Thoracic aorta (tissue), 2 donors: ENCODE measurements around the gene MICAL2. TPM values are rescaled to one million over a fixed set of nuclear protein-coding genes. Genes with fewer than 3 reads are reported as not detected.

Source experiments
- ATAC-seq: fragments of 150-250 bp; one replicate; pipeline ENCODE4 v1.8.0; 2017; ENCODE audit warnings: low read depth; ENCODE audit not compliant: insufficient number of reproducible peaks, low FRiP score
- DNase-seq: peaks from one replicate; pipeline ENCODE4 v3.0.0-alpha.2; 2020; ENCODE audit warnings: low spot score
- H3K27ac ChIP-seq, 2 donors: fragments of 200-600 bp; sonication (generic); 1 replicate in 1 of 2; 2 replicates in 1 of 2; pipeline ENCODE4 v1.5.1; 2016; ENCODE audit warnings: mild to moderate bottlenecking in 2 of 2, moderate library complexity in 2 of 2
- H3K27me3 ChIP-seq: fragments of 200-600 bp; sonication (generic); replicated peaks from 2 replicates; pipeline ENCODE4 v1.6.0; 2016; ENCODE audit warnings: mild to moderate bottlenecking; ENCODE audit not compliant: insufficient read depth
- H3K36me3 ChIP-seq: fragments of 200-600 bp; sonication (generic); one replicate; pipeline ENCODE4 v1.5.1; 2016
- H3K4me1 ChIP-seq, 2 donors: fragments of 200-600 bp; sonication (generic); 1 replicate in 1 of 2; 2 replicates in 1 of 2; pipeline versions ENCODE4 v1.5.1 to v1.6.0; 2016; ENCODE audit warnings: low read depth in 2 of 2, mild to moderate bottlenecking in 1 of 2; ENCODE audit not compliant: control insufficient read depth in 1 of 2
- H3K4me3 ChIP-seq: fragments of 200-600 bp; sonication (generic); 2 replicates; pipeline ENCODE4 v1.5.1; 2016; ENCODE audit warnings: mild to moderate bottlenecking
- H3K9me3 ChIP-seq: fragments of 200-600 bp; sonication (generic); 2 replicates; pipeline ENCODE4 v1.5.1; 2016
- CTCF ChIP-seq: fragments of 200-600 bp; sonication (generic); IDR thresholded peaks from one replicate; pipeline ENCODE4 v1.5.1; 2019; ENCODE audit warnings: antibody characterized with exemption
- total RNA-seq, 2 donors: library from RNA; depleted of rRNA; stranded (reverse); fragments of >200 nt; gene quantifications; one replicate each; pipeline versions ENCODE4 v1.1.0 to v1.2.3, GENCODE V29; 2016

MICAL2 gene
- total RNA-seq, 2 donors from 2014 or later, result 791 to 989 TPM

GRCh38 chr11:12232160-12232559 is 121.8 kb downstream of the MICAL2 start:
- Histone ChIP-seq H3K27ac (peak overlapping the region; percentile 95 to 98), H3K4me1 (peaks cover 37 to 93% of the 10 kb centered on the region in 2 donors), H3K36me3 (peaks cover 54% of the 10 kb centered on the region), H3K27me3 (no peaks in the 10 kb centered on the region), H3K4me3 (no peak overlapping the region), H3K9me3 (no peaks in the 10 kb centered on the region)
- DNase-seq, result no peak
- TF ChIP-seq CTCF, result no peak
- ATAC-seq, result no peak

GRCh38 chr11:12232817-12233601 is 122.6 kb downstream of the MICAL2 start:
- Histone ChIP-seq H3K9me3 (no peaks in the 10 kb centered on the region), H3K27me3 (no peaks in the 10 kb centered on the region), H3K4me1 (peaks cover 37 to 97% of the 10 kb centered on the region in 2 donors), H3K4me3 (no peak overlapping the region), H3K27ac (peak overlapping the region; percentile 95 to 98), H3K36me3 (peaks cover 46% of the 10 kb centered on the region)
- no peak for TF ChIP-seq CTCF
- DNase-seq (no peak), ATAC-seq (no peak)

- peaks cover 40% of the 10 kb centered on the region for H3K36me3 ChIP-seq
- DNase-seq (no peak), ATAC-seq (no peak)
- no peaks in the 10 kb centered on the region for H3K27me3 ChIP-seq
- TF ChIP-seq CTCF, result no peak
- H3K27ac ChIP-seq, result peak overlapping the region; percentile 95 to 98
- H3K4me1 ChIP-seq, result peaks cover 37 to 97% of the 10 kb centered on the region in 2 donors
- H3K4me3 ChIP-seq, result no peak overlapping the region
- H3K9me3 ChIP-seq, result no peaks in the 10 kb centered on the region
Observed at GRCh38 chr11:12233602-12233925, 123.2 kb downstream of the MICAL2 start.

GRCh38 chr11:12234221-12234620 is 123.8 kb downstream of the MICAL2 start:
- ATAC-seq (peak; percentile 51), DNase-seq (peak; percentile 44)
- Histone ChIP-seq H3K36me3 (peaks cover 38% of the 10 kb centered on the region), H3K27me3 (no peaks in the 10 kb centered on the region), H3K4me1 (peaks cover 42 to 97% of the 10 kb centered on the region in 2 donors), H3K4me3 (peak overlapping the region; percentile 12), H3K27ac (peak overlapping the region; percentile 95 to 98), H3K9me3 (no peaks in the 10 kb centered on the region)
- no peak for TF ChIP-seq CTCF

GRCh38 chr11:12235080-12235479 is 124.7 kb downstream of the MICAL2 start:
- H3K27ac ChIP-seq, result peak overlapping the region; percentile 95 to 98
- DNase-seq, result no peak
- H3K4me3 ChIP-seq, result no peak overlapping the region
- H3K27me3 ChIP-seq, result no peaks in the 10 kb centered on the region
- no peak for TF ChIP-seq CTCF
- peaks cover 48 to 98% of the 10 kb centered on the region in 2 donors for H3K4me1 ChIP-seq
- no peaks in the 10 kb centered on the region for H3K9me3 ChIP-seq
- ATAC-seq, result no peak
- H3K36me3 ChIP-seq, result peaks cover 38% of the 10 kb centered on the region
